K562 (cell line): ENCODE measurements around the gene OBSCN. TPM values are rescaled to one million over a fixed set of nuclear protein-coding genes. Genes with fewer than 3 reads are reported as not detected.
A peak's percentile ranks its signal among the peaks of the same experiment; 100 is the strongest.

Experiments used
- ATAC-seq: fragments of 200-7000 bp; cut with Tn5 transposase; 3 replicates; pipeline ENCODE4 v1.9.1; 2020; ENCODE audit warnings: moderate library complexity
- BruUV-seq: library from RNA; stranded (reverse); fragments of 400-500 nt; replicated peaks from 2 replicates; lab custom pipeline; 2021; lab: Mats Ljungman, UMichigan
- CTCF ChIA-PET: fragments of 300-600 bp; formaldehyde crosslinking; extraction: SDS; loops from one replicate; lab custom pipeline; 2021; ENCODE audit warnings: low intra/inter-chr PET ratio; lab: Yijun Ruan, JAX
- POLR2A ChIA-PET: fragments of 300-600, 350-650 bp; sonication (Branson Sonifier 250); formaldehyde crosslinking; extraction: SDS; loops from one replicate; lab custom pipeline; 2021; ENCODE audit warnings: antibody characterized with exemption, inconsistent platforms; lab: Yijun Ruan, JAX
- DNase-seq, 4 experiments: peaks; one replicate each; pipeline versions ENCODE4 v3.0.0 to v3.0.0-alpha.2; 2011 to 2018; ENCODE audit warnings: low spot score in 3 of 4, mixed read lengths in 3 of 4; ENCODE audit errors: extremely low read depth in 1 of 4
- FAIRE-seq: peaks from 2 replicates; lab custom pipeline; 2011; peaks lifted over from hg19 to GRCh38; lab: Jason Lieb, UNC
- H2AFZ ChIP-seq: 2 replicates; pipeline ENCODE4 v1.6.0; 2011; ENCODE audit warnings: low read depth, low read length, control low read depth, inconsistent platforms
- H3K27ac ChIP-seq: fragments of 200-600 bp; 3 replicates; pipeline ENCODE4 v1.8.0; 2011; ENCODE audit warnings: low read depth, mild to moderate bottlenecking, control low read depth, inconsistent platforms, low read length, moderate library complexity, mixed read lengths; ENCODE audit errors: extremely low read depth
- H3K27me3 ChIP-seq, 2 experiments: fragments of 300-600 bp in 1 of 2; 2 replicates in 1 of 2; 3 replicates in 1 of 2; pipeline versions ENCODE4 v1.6.0 to v1.8.0; 2011; ENCODE audit warnings: inconsistent platforms in 2 of 2, low read length in 2 of 2, mild to moderate bottlenecking in 1 of 2, mixed read lengths in 1 of 2, moderate library complexity in 1 of 2; ENCODE audit not compliant: control insufficient read depth in 2 of 2, insufficient read depth in 2 of 2
- H3K36me3 ChIP-seq: fragments of 300-600 bp; 3 replicates; pipeline ENCODE4 v1.8.0; 2011; ENCODE audit warnings: mild to moderate bottlenecking, low read length, inconsistent platforms; ENCODE audit not compliant: control insufficient read depth, insufficient read depth
- H3K4me1 ChIP-seq, 2 experiments: fragments of 200-600 bp in 1 of 2; replicated peaks in 1 of 2; 2 replicates in 1 of 2; 3 replicates in 1 of 2; pipeline versions ENCODE4 v1.5.1 to v1.8.0; 2011; ENCODE audit warnings: inconsistent platforms in 2 of 2, low read length in 2 of 2, mild to moderate bottlenecking in 1 of 2, mixed read lengths in 1 of 2, moderate library complexity in 1 of 2; ENCODE audit not compliant: control insufficient read depth in 2 of 2, insufficient read depth in 2 of 2
- H3K4me2 ChIP-seq: 2 replicates; pipeline ENCODE4 v1.6.1; 2011; ENCODE audit warnings: low read length, control low read depth, inconsistent platforms, mixed read lengths; ENCODE audit not compliant: insufficient read depth
- H3K4me3 ChIP-seq: fragments of 200-600 bp; sonication (generic), shearing (Covaris generic); 2 replicates; pipeline ENCODE4 v1.5.1; 2016; ENCODE audit warnings: control low read depth, inconsistent platforms
- H3K79me2 ChIP-seq: fragments of 200-600 bp; 3 replicates; pipeline ENCODE4 v1.8.0; 2011; ENCODE audit warnings: low read length, inconsistent platforms; ENCODE audit not compliant: control insufficient read depth, insufficient read depth
- H3K9ac ChIP-seq, 2 experiments: 2 replicates each; pipeline versions ENCODE4 v1.6.0 to v1.6.1; 2011; ENCODE audit warnings: low read depth in 2 of 2, low read length in 2 of 2, control low read depth in 1 of 2, inconsistent platforms in 1 of 2, mild to moderate bottlenecking in 1 of 2, mixed read lengths in 1 of 2; ENCODE audit not compliant: insufficient read depth in 1 of 2
- H3K9me1 ChIP-seq: one replicate; pipeline ENCODE4 v1.6.0; 2011; ENCODE audit warnings: inconsistent platforms, mild to moderate bottlenecking, low read length, moderate library complexity; ENCODE audit not compliant: control insufficient read depth, insufficient read depth
- H3K9me3 ChIP-seq: replicated peaks from 2 replicates; pipeline ENCODE4 v1.5.1; 2011; ENCODE audit warnings: low read depth, low read length, inconsistent platforms; ENCODE audit not compliant: control insufficient read depth, insufficient read depth
- H4K20me1 ChIP-seq: replicated peaks from 2 replicates; pipeline ENCODE4 v1.6.1; 2011; ENCODE audit warnings: low read length, inconsistent platforms, mixed read lengths; ENCODE audit not compliant: control insufficient read depth, insufficient read depth
- ATF1 ChIP-seq, 2 experiments: fragments of 450-650 bp in 1 of 2; IDR thresholded peaks; 2 replicates each; pipeline ENCODE4 v1.6.1; 2016; ENCODE audit warnings: missing compliant biosample characterization in 1 of 2, missing genetic modification characterization in 1 of 2
- CBFA2T2 ChIP-seq: fragments of 450-650 bp; conservative IDR thresholded peaks from 2 replicates; pipeline ENCODE4 v1.6.1; 2017; ENCODE audit warnings: mild to moderate bottlenecking
- CBFA2T3 ChIP-seq: fragments of 450-650 bp; IDR thresholded peaks from 2 replicates; pipeline ENCODE4 v1.6.1; 2017
- HNRNPK ChIP-seq: fragments of 200-400 bp; formaldehyde crosslinking; IDR thresholded peaks from one replicate; pipeline ENCODE4 v1.6.1; 2018; ENCODE audit warnings: mild to moderate bottlenecking, low read depth, low read length; ENCODE audit not compliant: poor library complexity, severe bottlenecking
- NRF1 ChIP-seq, 2 experiments: fragments of 450-650 bp; IDR thresholded peaks in 1 of 2; conservative IDR thresholded peaks in 1 of 2; 2 replicates each; pipeline ENCODE4 v1.6.1; 2014; ENCODE audit warnings: mild to moderate bottlenecking in 2 of 2
- PHB ChIP-seq: fragments of 250-450 bp; sonication (Bioruptor Pico); IDR thresholded peaks from 2 replicates; pipeline ENCODE4 v1.5.0; 2021
- SIN3A ChIP-seq, 2 experiments: fragments of 150-350 bp in 1 of 2; IDR thresholded peaks; 2 replicates each; pipeline ENCODE4 v1.6.1; 2011 to 2016; ENCODE audit warnings: borderline replicate concordance in 2 of 2, low read depth in 2 of 2, low read length in 2 of 2, mild to moderate bottlenecking in 2 of 2, moderate library complexity in 2 of 2; ENCODE audit not compliant: control insufficient read depth in 1 of 2
- STAT5A ChIP-seq: IDR thresholded peaks from 2 replicates; pipeline ENCODE4 v1.6.1; 2012; ENCODE audit warnings: low read length, inconsistent platforms, borderline replicate concordance
- TCF3 ChIP-seq: sonication (generic); formaldehyde crosslinking; IDR thresholded peaks from 2 replicates; pipeline ENCODE4 v1.4.0; 2020; ENCODE audit warnings: mild to moderate bottlenecking, missing genetic modification reagents
- USF2 ChIP-seq: sonication (generic); formaldehyde crosslinking; IDR thresholded peaks from 2 replicates; pipeline ENCODE4 v1.5.0; 2020; ENCODE audit warnings: missing genetic modification reagents
- WHSC1 ChIP-seq: IDR thresholded peaks from one replicate; pipeline ENCODE4 v1.6.1; 2012; ENCODE audit warnings: low read length, control low read depth, inconsistent platforms
- ZNF140 ChIP-seq: fragments of 250-450 bp; sonication (Bioruptor Pico); IDR thresholded peaks from 2 replicates; pipeline ENCODE4 v1.8.0; 2021; ENCODE audit warnings: moderate library complexity, mild to moderate bottlenecking, inconsistent platforms
- ZNF347 ChIP-seq: fragments of 450-650 bp; formaldehyde crosslinking; IDR thresholded peaks from 2 replicates; pipeline ENCODE4 v1.4.0; 2020; ENCODE audit warnings: low read depth, mild to moderate bottlenecking, moderate library complexity
- ZNF75A ChIP-seq: fragments of 450-650 bp; formaldehyde crosslinking; IDR thresholded peaks from 2 replicates; pipeline ENCODE4 v1.4.0; 2020; ENCODE audit warnings: mild to moderate bottlenecking
- WGBS: fragments of 100-300 bp; shearing (Covaris generic); methylation state at CpG from one replicate; pipeline ENCODE4 v1.1.6; 2016; ENCODE audit warnings: low coverage, mixed read lengths; ENCODE audit not compliant: insufficient coverage; ENCODE audit errors: missing lambda C conversion rate; 5-methylcytosine and 5-hydroxymethylcytosine counted together
- in situ Hi-C: fragments of 300-500 bp; cut with MboI; formaldehyde crosslinking; loops from 4 replicates; pipeline ENCODE4 v1.15.0; 2018; ENCODE audit warnings: inconsistent platforms, mixed read lengths
- intact Hi-C: fragments of 100-400 bp; cut with micrococcal nuclease; formaldehyde crosslinking; loops from 2 replicates; pipeline ENCODE4 v1.14.2; 2022
- polyA plus RNA-seq, 8 experiments: library from polyadenylated mRNA; depleted of rRNA in 4 of 8; stranded (reverse) in 5 of 8; unstranded in 3 of 8; fragments of >200 nt; fragmentation: Nextera tagmentation in 2 of 8; fragmentation: Illumina TruSeq in 1 of 8; extraction: Ambion mirVana in 2 of 8; extraction: Trizol in 1 of 8; gene quantifications; 2 replicates each; pipeline versions ENCODE4 v1.2.1 to v1.2.3, GENCODE V29; 2011 to 2014; ENCODE audit warnings: inconsistent platforms in 1 of 8, missing spikeins in 1 of 8
- total RNA-seq, 7 experiments: library from RNA; depleted of rRNA in 6 of 7; stranded (reverse); fragments of >200 nt in 6 of 7; fragmentation: Illumina TruSeq in 2 of 7; extraction: Trizol in 2 of 7; gene quantifications; 2 replicates each; pipeline versions ENCODE4 v1.2.1 to v1.2.3, GENCODE V29; 2011 to 2021; ENCODE audit warnings: low replicate concordance in 1 of 7
- TF ChIP-seq, protein P1 (sequence below), 2 experiments: fragments of 450-650 bp; formaldehyde crosslinking in 1 of 2; IDR thresholded peaks; 2 replicates each; pipeline versions ENCODE4 v1.4.0 to v1.6.1; 2014 to 2020; ENCODE audit warnings: mild to moderate bottlenecking in 2 of 2, borderline replicate concordance in 1 of 2, low read depth in 1 of 2

The OBSCN gene
- total and polyA plus RNA-seq, 9 of the 15 experiments (the other 6 are each of a cell fraction or from before 2014, with no cell fraction given) = 0.18 to 19.7 (median 3.6) TPM

- 0% methylated on average over 2 of the region's 2 CpGs for WGBS
- TF ChIP-seq HNRNPK (no peak), ZNF75A (CRISPR knock-in tag) (no peak), ZNF347 (CRISPR knock-in tag) (no peak), ZNF140 (CRISPR knock-in tag) (no peak), CBFA2T2 (peak; percentile 45; the same call in 1 of the 2 replicates), NRF1 (conservative IDR thresholded peaks at IDR 0.05 in 1 of 2, IDR thresholded peaks at IDR 0.05 in 1 of 2) (no peak), SIN3A (IDR thresholded peaks at IDR 0.05; ENCODE audit: borderline replicate concordance in 2 of 2, control insufficient read depth in 1 of 2, low read depth in 2 of 2, low read length in 2 of 2) (no peak), WHSC1 (no peak), STAT5A (no peak), USF2 (CRISPR knock-in tag) (no peak), TCF3 (CRISPR knock-in tag) (peak; percentile 29; the same call in 1 of the 2 replicates), PHB (CRISPR knock-in tag) (no peak), ATF1 (CRISPR knock-in tag; IDR thresholded peaks at IDR 0.05) (no peak), ATF1 (tag; IDR thresholded peaks at IDR 0.05) (no peak), CBFA2T3 (peak; percentile 62)
- TF ChIP-seq, protein P1, sequence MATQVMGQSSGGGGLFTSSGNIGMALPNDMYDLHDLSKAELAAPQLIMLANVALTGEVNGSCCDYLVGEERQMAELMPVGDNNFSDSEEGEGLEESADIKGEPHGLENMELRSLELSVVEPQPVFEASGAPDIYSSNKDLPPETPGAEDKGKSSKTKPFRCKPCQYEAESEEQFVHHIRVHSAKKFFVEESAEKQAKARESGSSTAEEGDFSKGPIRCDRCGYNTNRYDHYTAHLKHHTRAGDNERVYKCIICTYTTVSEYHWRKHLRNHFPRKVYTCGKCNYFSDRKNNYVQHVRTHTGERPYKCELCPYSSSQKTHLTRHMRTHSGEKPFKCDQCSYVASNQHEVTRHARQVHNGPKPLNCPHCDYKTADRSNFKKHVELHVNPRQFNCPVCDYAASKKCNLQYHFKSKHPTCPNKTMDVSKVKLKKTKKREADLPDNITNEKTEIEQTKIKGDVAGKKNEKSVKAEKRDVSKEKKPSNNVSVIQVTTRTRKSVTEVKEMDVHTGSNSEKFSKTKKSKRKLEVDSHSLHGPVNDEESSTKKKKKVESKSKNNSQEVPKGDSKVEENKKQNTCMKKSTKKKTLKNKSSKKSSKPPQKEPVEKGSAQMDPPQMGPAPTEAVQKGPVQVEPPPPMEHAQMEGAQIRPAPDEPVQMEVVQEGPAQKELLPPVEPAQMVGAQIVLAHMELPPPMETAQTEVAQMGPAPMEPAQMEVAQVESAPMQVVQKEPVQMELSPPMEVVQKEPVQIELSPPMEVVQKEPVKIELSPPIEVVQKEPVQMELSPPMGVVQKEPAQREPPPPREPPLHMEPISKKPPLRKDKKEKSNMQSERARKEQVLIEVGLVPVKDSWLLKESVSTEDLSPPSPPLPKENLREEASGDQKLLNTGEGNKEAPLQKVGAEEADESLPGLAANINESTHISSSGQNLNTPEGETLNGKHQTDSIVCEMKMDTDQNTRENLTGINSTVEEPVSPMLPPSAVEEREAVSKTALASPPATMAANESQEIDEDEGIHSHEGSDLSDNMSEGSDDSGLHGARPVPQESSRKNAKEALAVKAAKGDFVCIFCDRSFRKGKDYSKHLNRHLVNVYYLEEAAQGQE (IDR thresholded peaks at IDR 0.05; ENCODE audit: borderline replicate concordance) = no peak
- TF ChIP-seq, protein P1 (CRISPR knock-in tag; IDR thresholded peaks at IDR 0.05; ENCODE audit: low read depth) = no peak
Measured at GRCh38 chr1:228299211-228299610, 91.4 kb downstream of the OBSCN start.

More at GRCh38 chr1:228299211-228299610, 91.4 kb downstream of the OBSCN start:
- Histone ChIP-seq H3K4me1 (no peaks in the 10 kb centered on the region), H2AFZ (no peak overlapping the region), H3K79me2 (no peaks in the 10 kb centered on the region), H3K9ac (no peak overlapping the region), H3K27ac (no peak overlapping the region), H3K36me3 (no peaks in the 10 kb centered on the region), H4K20me1 (no peaks in the 10 kb centered on the region), H3K4me3 (no peak overlapping the region), H3K4me2 (no peak overlapping the region), H3K9me3 (peaks cover 3% of the 10 kb centered on the region; the same call in 1 of the 2 replicates), H3K9me1 (no peaks in the 10 kb centered on the region), H3K27me3 (peaks cover 2 to 32% of the 10 kb centered on the region in 2 experiments; a peak in 2 of 5 replicates)
- POLR2A ChIA-PET = interaction anchor here (1.4 kb wide), 1 partner anchor 9 kb away, joined by 3 read pairs; no protein-coding TSS in a partner anchor
- in situ Hi-C loops (no loop called here), intact Hi-C loops (no loop called here)
- DNase-seq (no peak), ATAC-seq (peak; percentile 40; the same call in 1 of the 3 replicates), FAIRE-seq (no peak)
- CTCF ChIA-PET = no interaction called here
- no TSS peak for BruUV-seq
